ENCODE data around the gene ABCA3. TPM values are rescaled to one million over a fixed set of nuclear protein-coding genes. Genes with fewer than 3 reads are reported as not detected.
"Not testable (repeated sequence)": the region's sequence is repeated elsewhere in the genome, so short reads cannot be mapped to it uniquely, and the experiment has no call there.

The ABCA3 gene
- total RNA-seq, 1 experiment from 2014 or later = 7.6 TPM

DNA sequence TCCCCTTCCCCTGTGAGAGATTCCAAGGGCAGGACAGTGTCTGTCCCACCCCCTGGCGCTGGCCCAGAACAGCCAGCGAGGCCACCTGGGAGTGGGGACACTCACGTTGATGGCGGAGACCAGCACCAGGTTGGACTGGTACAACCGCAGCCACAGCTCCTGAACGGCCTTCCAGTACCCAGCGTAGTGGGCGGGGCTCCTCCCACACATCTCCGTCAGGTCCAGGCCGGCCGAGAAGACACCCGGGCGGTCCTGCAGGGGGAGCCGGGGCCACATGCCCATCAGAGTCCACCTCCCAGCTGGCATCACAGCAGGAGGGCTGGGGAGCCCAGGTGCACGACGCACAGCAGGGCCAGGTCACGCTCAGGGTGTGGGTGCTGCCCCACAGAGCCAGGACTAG is 96.2 kb downstream of the ABCA3 start:
- CTCF ChIA-PET = no interaction called here
- DNase-seq = no peak
- no peak overlapping the region for H3K27ac Mint-ChIP-seq (ENCODE audit: unreplicated experiment)
- no peaks in the 10 kb centered on the region for H3K27me3 Mint-ChIP-seq (ENCODE audit: unreplicated experiment)
- no peaks in the 10 kb centered on the region for H3K9me3 Mint-ChIP-seq (ENCODE audit: low read depth, unreplicated experiment)
- no peak overlapping the region for H3K4me3 Mint-ChIP-seq (ENCODE audit: low read depth, unreplicated experiment)
- intact Hi-C loops (cut with micrococcal nuclease; ENCODE audit: unreplicated experiment) = no loop called here
- TF ChIP-seq, protein P1, sequence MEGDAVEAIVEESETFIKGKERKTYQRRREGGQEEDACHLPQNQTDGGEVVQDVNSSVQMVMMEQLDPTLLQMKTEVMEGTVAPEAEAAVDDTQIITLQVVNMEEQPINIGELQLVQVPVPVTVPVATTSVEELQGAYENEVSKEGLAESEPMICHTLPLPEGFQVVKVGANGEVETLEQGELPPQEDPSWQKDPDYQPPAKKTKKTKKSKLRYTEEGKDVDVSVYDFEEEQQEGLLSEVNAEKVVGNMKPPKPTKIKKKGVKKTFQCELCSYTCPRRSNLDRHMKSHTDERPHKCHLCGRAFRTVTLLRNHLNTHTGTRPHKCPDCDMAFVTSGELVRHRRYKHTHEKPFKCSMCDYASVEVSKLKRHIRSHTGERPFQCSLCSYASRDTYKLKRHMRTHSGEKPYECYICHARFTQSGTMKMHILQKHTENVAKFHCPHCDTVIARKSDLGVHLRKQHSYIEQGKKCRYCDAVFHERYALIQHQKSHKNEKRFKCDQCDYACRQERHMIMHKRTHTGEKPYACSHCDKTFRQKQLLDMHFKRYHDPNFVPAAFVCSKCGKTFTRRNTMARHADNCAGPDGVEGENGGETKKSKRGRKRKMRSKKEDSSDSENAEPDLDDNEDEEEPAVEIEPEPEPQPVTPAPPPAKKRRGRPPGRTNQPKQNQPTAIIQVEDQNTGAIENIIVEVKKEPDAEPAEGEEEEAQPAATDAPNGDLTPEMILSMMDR (IDR thresholded peaks at IDR 0.05; ENCODE audit: unreplicated experiment) = no peak
- H3K4me1 Mint-ChIP-seq (ENCODE audit: low read depth, unreplicated experiment) = no peaks in the 10 kb centered on the region
- no TSS peak for BruUV-seq (replicated peaks)
- peaks cover 72% of the 10 kb centered on the region for H3K36me3 Mint-ChIP-seq (ENCODE audit: insufficient read depth, unreplicated experiment)

DNA sequence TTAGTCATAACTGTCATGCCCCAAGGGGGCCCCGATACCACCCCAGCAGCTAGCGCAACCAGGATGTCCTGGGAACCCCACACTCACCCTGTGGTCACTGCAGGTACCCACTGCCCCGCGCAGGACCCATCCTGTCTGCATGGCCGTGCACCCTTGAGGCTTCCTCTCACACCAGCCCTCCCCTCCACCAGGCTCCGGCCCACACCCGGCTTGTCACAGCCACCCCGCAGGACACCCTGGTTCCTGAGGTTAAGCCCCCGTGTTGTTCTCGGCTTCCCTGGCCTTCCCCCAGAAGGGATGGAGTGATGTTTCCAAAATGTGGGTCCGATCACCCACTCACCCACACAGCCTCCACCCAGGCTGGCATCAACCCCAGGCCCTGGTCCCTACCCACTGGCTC is 96.7 kb downstream of the ABCA3 start:
- H3K27ac Mint-ChIP-seq (ENCODE audit: unreplicated experiment) = no peak overlapping the region
- DNase-seq = no peak
- CTCF ChIA-PET = no interaction called here
- H3K27me3 Mint-ChIP-seq (ENCODE audit: unreplicated experiment) = no peaks in the 10 kb centered on the region
- H3K36me3 Mint-ChIP-seq (ENCODE audit: insufficient read depth, unreplicated experiment) = peaks cover 71% of the 10 kb centered on the region
- intact Hi-C loops (cut with micrococcal nuclease; ENCODE audit: unreplicated experiment) = no loop called here
- H3K4me3 Mint-ChIP-seq (ENCODE audit: low read depth, unreplicated experiment) = no peak overlapping the region
- no peaks in the 10 kb centered on the region for H3K4me1 Mint-ChIP-seq (ENCODE audit: low read depth, unreplicated experiment)
- no peaks in the 10 kb centered on the region for H3K9me3 Mint-ChIP-seq (ENCODE audit: low read depth, unreplicated experiment)
- BruUV-seq (replicated peaks) = no TSS peak
- TF ChIP-seq, protein P1 (IDR thresholded peaks at IDR 0.05; ENCODE audit: unreplicated experiment) = no peak

DNA sequence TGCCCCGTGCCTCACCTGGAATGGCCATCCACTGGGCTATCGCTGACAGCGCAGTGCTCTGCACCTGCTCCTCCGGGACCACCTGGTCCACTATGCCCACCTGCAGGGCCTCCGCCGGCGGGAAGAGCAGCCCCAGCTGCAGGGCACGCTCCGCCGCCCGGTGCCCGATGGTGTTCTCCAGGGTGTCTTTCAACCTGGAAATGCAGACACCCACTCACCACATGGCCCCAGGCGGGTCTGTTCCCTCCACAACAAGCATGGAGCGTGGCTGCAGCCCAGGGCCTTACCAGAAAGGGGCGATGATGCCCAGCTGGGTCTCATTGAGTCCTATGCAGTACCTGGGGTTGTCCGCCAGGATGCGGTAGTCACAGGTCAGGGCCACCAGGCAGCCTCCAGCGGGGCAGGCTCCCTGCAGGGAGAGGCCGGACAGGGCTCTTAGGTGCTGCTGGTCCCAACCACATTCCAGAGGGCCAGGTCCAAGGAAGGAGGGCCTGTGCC is 97.4 kb downstream of the ABCA3 start:
- Mint-ChIP-seq H3K36me3 (ENCODE audit: insufficient read depth, unreplicated experiment) (peaks cover 70% of the 10 kb centered on the region), H3K9me3 (ENCODE audit: low read depth, unreplicated experiment) (no peaks in the 10 kb centered on the region), H3K4me3 (ENCODE audit: low read depth, unreplicated experiment) (no peak overlapping the region), H3K27me3 (ENCODE audit: unreplicated experiment) (no peaks in the 10 kb centered on the region), H3K27ac (ENCODE audit: unreplicated experiment) (no peak overlapping the region), H3K4me1 (ENCODE audit: low read depth, unreplicated experiment) (no peaks in the 10 kb centered on the region)
- TF ChIP-seq, protein P1 (IDR thresholded peaks at IDR 0.05; ENCODE audit: unreplicated experiment) = no peak
- CTCF ChIA-PET = no interaction called here
- intact Hi-C loops (cut with micrococcal nuclease; ENCODE audit: unreplicated experiment) = no loop called here
- no peak for DNase-seq
- BruUV-seq (replicated peaks) = no TSS peak

DNA sequence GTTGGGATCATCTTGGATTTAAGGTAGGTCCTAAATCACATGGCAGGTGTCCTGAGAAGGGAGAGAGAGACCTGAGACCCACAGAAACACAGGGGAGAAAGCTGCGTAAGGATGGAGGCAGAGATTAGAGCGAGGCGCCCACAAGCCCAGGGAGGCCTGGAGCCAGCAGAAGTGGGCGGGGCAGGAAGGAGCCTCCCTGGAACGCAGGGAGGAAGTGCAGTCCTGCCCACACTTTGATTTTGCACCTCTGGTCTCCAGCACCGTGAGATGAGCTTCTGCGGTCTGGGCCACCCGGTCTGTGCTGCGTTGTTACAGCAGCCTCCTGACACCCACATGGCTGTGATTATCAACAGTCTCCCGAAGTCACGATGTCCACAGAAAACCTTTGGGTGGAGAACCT is 97.9 kb downstream of the ABCA3 start:
- H3K27me3 Mint-ChIP-seq (ENCODE audit: unreplicated experiment) = no peaks in the 10 kb centered on the region
- DNase-seq = no peak
- H3K9me3 Mint-ChIP-seq (ENCODE audit: low read depth, unreplicated experiment) = no peaks in the 10 kb centered on the region
- no peak overlapping the region for H3K4me3 Mint-ChIP-seq (ENCODE audit: low read depth, unreplicated experiment)
- H3K36me3 Mint-ChIP-seq (ENCODE audit: insufficient read depth, unreplicated experiment) = peaks cover 70% of the 10 kb centered on the region
- intact Hi-C loops (cut with micrococcal nuclease; ENCODE audit: unreplicated experiment) = no loop called here
- BruUV-seq (replicated peaks) = no TSS peak
- H3K4me1 Mint-ChIP-seq (ENCODE audit: low read depth, unreplicated experiment) = no peaks in the 10 kb centered on the region
- TF ChIP-seq, protein P1 (IDR thresholded peaks at IDR 0.05; ENCODE audit: unreplicated experiment) = no peak
- peak overlapping the region; percentile 60 for H3K27ac Mint-ChIP-seq (ENCODE audit: unreplicated experiment)
- CTCF ChIA-PET = no interaction called here

DNA sequence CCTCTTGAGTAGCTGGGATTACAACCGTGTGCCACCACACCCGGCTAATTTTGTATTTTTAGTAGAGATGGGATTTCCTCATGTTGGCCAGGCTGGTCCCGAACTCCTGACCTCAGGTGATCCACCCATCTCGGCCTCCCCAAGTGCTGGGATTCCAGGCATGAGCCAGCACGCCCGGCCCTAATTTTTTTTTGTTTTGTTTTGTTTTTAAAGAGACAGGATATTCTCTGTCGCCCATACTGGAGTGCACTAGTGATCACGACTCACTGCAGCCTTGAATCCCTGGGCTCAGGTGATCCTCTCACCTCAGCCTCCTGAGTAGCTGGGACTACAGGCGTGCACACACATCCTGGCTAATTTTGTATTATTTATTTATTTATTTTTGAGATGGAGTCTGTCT is 100.2 kb downstream of the ABCA3 start:
- H3K4me1 Mint-ChIP-seq (ENCODE audit: low read depth, unreplicated experiment); H3K9me3 Mint-ChIP-seq (ENCODE audit: low read depth, unreplicated experiment); intact Hi-C loops (cut with micrococcal nuclease; ENCODE audit: unreplicated experiment); DNase-seq; CTCF ChIA-PET; H3K4me3 Mint-ChIP-seq (ENCODE audit: low read depth, unreplicated experiment); BruUV-seq (replicated peaks); H3K27ac Mint-ChIP-seq (ENCODE audit: unreplicated experiment); H3K27me3 Mint-ChIP-seq (ENCODE audit: unreplicated experiment): not testable (repeated sequence)
- peaks cover 74% of the 10 kb centered on the region for H3K36me3 Mint-ChIP-seq (ENCODE audit: insufficient read depth, unreplicated experiment)
